Fibroblast of mammary gland (primary cell): Measurements from ENCODE around the gene STRA6.
A peak's percentile ranks its signal among the peaks of the same experiment; 100 is the strongest.

Source experiments
- DNase-seq: peaks from one replicate; pipeline ENCODE4 v3.0.0-alpha.2; 2010; ENCODE audit warnings: low read depth
- H3K4me3 ChIP-seq: 2 replicates; pipeline ENCODE4 v1.5.1; 2011; ENCODE audit warnings: low read depth, mild to moderate bottlenecking, low read length, moderate library complexity; ENCODE audit not compliant: control insufficient read depth
- CTCF ChIP-seq: conservative IDR thresholded peaks from 2 replicates; pipeline ENCODE4 v1.5.1; 2011; ENCODE audit warnings: low read depth, low read length, inconsistent platforms; ENCODE audit not compliant: control insufficient read depth, insufficient read depth

STRA6 gene

DNA sequence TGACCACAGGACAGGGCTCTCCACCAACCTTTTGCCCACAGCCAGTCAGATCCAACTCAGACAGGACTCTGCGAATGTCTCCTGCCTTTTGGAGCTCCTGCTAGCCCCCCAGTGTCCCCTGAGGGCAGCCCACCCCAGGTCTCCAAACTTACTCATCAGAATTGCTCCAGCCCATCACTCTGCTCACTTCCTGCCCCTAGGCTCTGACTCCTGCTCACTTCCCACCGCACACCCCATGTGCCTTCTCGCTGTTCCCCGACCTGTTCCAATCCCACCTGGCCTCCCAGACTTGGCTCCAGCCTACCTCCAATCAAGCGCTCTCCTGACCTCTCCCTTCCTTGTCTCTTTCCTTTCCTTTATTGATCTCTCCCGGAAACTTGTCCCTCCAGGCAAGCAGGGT is 5.9 kb upstream of the STRA6 start:
- H3K4me3 ChIP-seq, result no peak overlapping the region
- no peak for DNase-seq
- TF ChIP-seq CTCF, result no peak

DNA sequence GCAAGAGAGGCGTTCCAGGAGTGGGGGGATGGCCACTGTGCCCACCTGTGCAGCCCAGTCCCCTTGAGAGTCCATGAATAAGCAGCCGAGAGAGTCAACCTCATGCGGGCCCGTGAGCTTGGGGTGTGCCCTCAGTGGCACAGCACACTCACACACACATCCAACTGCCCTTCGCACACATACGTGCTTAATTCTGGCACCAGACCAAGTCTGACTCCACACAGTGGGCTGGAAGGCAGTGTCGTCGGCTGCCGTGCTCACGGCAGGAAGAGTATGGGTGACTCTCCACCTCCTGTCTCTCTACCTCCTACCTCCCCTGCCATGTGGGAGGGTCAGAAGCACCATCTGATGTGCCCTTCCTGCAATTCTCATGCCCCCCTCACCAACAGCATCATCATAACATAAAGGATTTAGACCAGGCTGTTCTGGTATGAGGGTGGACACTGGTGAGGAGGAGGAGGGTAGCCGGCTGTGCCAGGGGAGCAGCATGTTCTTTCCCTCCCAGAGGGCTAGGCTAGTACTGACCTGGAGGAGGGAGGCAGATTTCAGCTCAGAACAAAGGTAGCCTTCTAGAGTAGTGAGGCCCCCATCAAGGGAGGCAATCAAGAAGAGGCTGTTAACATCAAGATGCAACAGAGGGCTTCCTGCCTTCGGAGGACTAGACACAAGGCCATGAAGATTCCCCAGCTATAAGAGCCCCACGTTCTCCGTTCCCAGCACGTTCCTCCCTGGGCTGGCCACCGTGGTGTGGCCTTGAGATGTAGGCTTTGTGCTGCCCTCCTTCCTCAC is 5.3 kb upstream of the STRA6 start:
- DNase-seq, result no peak
- H3K4me3 ChIP-seq, result no peak overlapping the region
- TF ChIP-seq CTCF, result no peak

- no peak for DNase-seq
- H3K4me3 ChIP-seq, result no peak overlapping the region
- TF ChIP-seq CTCF, result no peak
These were observed 4.3 kb upstream of the STRA6 start for GRCh38 chr15:74206801-74207281.

GRCh38 chr15:74205582-74205947 is 3.0 kb upstream of the STRA6 start:
- H3K4me3 ChIP-seq, result no peak overlapping the region
- DNase-seq, result no peak
- TF ChIP-seq CTCF, result no peak

DNA sequence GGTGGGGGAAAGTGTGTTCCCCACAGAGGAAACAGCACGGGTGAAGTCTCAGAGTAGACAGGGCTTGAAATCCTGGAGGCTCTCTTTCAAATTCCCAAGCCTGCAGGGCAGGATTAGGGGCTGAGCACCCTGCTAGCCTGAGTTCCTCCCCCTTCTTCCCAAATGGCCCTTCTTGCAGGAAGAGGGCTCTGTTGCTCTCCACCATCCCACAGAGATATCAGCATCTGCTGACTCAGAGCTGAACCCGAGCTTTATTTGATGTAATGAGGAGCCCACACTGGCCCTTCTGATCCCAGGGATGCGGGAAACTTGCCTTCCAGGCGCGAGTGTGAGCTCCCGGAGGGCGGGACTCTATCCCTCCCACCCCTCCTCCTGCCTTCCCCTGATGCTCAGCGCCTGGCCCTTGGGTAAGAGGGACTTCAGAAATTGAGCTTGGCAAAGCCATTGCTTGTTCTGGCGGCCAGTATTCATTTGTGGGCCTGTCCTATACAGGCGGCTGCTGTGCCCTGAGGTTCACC is 1.4 kb upstream of the STRA6 start:
- no peak for TF ChIP-seq CTCF
- DNase-seq, result peak; percentile 72
- H3K4me3 ChIP-seq, result no peak overlapping the region

GRCh38 chr15:74201710-74202420 is 722 bp downstream of the STRA6 start:
- TF ChIP-seq CTCF, result no peak
- DNase-seq, result peak; percentile 59
- no peak overlapping the region for H3K4me3 ChIP-seq
